GM19452 (cell line): ENCODE data around the gene EGLN2.
"Not testable (repeated sequence)": the region's sequence is repeated elsewhere in the genome, so short reads cannot be mapped to it uniquely, and the experiment has no call there.

Experiments
- ATAC-seq: cut with Tn5 transposase; IDR thresholded peaks from one replicate; pipeline ENCODE4 v1.9.1; 2021; ENCODE audit not compliant: unreplicated experiment

EGLN2 gene

GRCh38 chr19:40798683-40799557 is at the start of gene EGLN2:
Gene EGLN2, plus strand, starts transcription at chr19:40799191. Its CDS starts 1,382 bp downstream, at chr19:40800573.
- peak; percentile 63 for ATAC-seq

- peak; percentile 79 for ATAC-seq
Measured at GRCh38 chr19:40750058-40750873, 48.7 kb upstream of the EGLN2 start, which contains the start of gene ACTMAP. Gene ACTMAP, minus strand, starts transcription at chr19:40750477. Its CDS starts 674 bp downstream, at chr19:40749803.

- peak; percentile 54 for ATAC-seq
Measured at GRCh38 chr19:40750874-40751537, 48.0 kb upstream of the EGLN2 start, which contains the start of gene SNRPA. Gene SNRPA, plus strand, starts transcription at chr19:40751203. Its CDS starts 206 bp downstream, at chr19:40751409.

- no peak for ATAC-seq
Measured at GRCh38 chr19:40752257-40752781, 46.7 kb upstream of the EGLN2 start.

GRCh38 chr19:40754611-40755247 is 44.3 kb upstream of the EGLN2 start:
- no peak for ATAC-seq

- ATAC-seq, result no peak
Measured at GRCh38 chr19:40755248-40755624, 43.8 kb upstream of the EGLN2 start.

GRCh38 chr19:40755791-40756190 is 43.2 kb upstream of the EGLN2 start:
- ATAC-seq, result no peak

GRCh38 chr19:40756502-40757110 is 42.4 kb upstream of the EGLN2 start:
- ATAC-seq, result no peak

GRCh38 chr19:40758491-40758890 is 40.5 kb upstream of the EGLN2 start:
- ATAC-seq, result no peak

- ATAC-seq, result no peak
Measured at GRCh38 chr19:40759352-40759751, 39.6 kb upstream of the EGLN2 start.

GRCh38 chr19:40762754-40763470 is 36.1 kb upstream of the EGLN2 start:
- ATAC-seq, result no peak

- ATAC-seq, result no peak
Measured at GRCh38 chr19:40763526-40763925, 35.5 kb upstream of the EGLN2 start.

- ATAC-seq, result no peak
Measured at GRCh38 chr19:40763963-40764362, 35.0 kb upstream of the EGLN2 start.

- not testable (repeated sequence) for ATAC-seq
Measured at GRCh38 chr19:40766385-40766784, 32.6 kb upstream of the EGLN2 start.

- ATAC-seq, result no peak
Measured at GRCh38 chr19:40768869-40769268, 30.1 kb upstream of the EGLN2 start.

GRCh38 chr19:40771101-40771862 is 27.7 kb upstream of the EGLN2 start:
- ATAC-seq, result not testable (repeated sequence)

GRCh38 chr19:40774916-40775631 is 23.9 kb upstream of the EGLN2 start, which contains the start of gene MIA:
Gene MIA, plus strand, starts transcription at chr19:40775521. Its CDS starts 22 bp downstream, at chr19:40775543.
- ATAC-seq, result no peak

- ATAC-seq, result no peak
Measured at GRCh38 chr19:40775632-40776022, 23.4 kb upstream of the EGLN2 start.
